T follicular helper cell (primary cell): Measurements from ENCODE around the gene FGFR3.

ENCODE experiments used
- DNase-seq: peaks from one replicate; pipeline ENCODE4 v3.0.0-alpha.2; 2020; ENCODE audit warnings: low read depth
- total RNA-seq, 2 experiments: gene quantifications; one replicate each; lab custom pipeline; 2026; lab: John Stamatoyannopoulos, UW

FGFR3 gene
- total RNA-seq: 0.43 to 0.72 reads per million in 2 experiments

DNA sequence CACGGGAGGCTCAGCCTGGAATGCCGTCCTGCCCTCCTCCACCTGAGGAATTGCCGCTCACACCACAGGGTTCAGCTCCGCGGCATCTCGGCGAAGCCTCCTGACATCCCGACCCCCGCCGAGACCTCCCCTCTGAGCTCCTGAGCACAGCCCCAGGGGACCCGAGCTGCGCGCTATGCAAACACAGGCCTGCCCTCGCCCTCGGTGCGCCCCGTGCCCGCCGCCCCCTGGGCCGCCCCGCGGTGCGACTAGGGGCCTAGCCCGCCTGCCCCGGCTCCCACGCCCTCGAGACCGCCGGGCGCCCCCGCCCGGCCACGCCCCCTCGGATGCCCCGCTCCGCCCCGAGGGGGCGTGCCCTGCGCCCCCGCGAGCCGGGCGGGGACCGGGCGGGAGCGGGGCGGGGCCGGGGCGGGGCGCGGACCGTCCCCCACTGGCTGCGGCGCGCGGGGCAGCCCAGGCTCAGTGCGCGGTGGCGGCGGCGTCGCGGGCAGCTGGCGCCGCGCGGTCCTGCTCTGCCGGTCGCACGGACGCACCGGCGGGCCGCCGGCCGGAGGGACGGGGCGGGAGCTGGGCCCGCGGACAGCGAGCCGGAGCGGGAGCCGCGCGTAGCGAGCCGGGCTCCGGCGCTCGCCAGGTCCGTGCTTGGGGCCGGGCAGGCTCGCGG, at the start of gene FGFR3:
TSS of gene FGFR3 (plus strand) at position 462 of the 664 bp plus-strand sequence. CDS start 642 bp downstream, outside the sequence.
- DNase-seq: peak; percentile 8

DNA sequence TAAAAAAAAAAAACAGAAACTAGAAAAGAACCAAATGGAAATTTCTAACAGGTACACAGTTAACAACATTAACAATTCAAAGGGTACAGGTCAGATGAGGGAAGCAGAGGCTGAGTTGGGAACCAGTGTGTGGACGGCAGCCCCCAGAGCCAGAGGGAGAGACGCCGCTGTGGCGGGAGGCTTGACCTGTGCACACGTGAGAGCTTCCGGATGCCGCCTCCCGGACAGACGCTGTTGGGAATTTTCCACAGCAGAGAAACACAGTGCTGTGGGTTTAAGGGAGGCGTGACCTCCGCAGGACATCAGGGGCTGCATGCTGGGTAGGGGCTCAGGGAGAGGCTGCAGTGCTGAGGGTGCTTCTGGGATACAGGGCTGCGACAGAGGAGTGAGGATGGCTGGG, 49.5 kb upstream of the FGFR3 start:
- DNase-seq: no peak

DNA sequence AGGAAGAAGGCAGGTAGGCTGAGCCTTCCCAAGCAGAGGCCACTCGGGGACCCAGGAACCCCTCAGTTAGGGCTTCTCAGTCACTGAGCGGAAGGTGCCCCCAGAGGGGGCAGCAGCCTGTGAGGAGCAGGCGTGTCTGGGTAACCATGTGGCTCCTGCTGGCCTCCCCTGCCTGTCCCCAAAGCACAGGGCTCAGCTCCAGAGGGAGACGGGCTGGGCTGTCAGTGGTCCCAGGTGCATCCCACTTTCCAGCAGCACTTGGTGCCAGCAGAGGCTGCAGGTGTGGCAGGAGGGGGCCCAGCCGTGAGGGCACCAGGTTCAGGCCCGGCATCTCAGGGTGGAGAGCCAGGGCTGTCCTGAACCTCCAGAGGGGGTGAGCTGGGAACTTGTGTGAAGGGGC, 49.1 kb upstream of the FGFR3 start:
- DNase-seq: no peak

DNA sequence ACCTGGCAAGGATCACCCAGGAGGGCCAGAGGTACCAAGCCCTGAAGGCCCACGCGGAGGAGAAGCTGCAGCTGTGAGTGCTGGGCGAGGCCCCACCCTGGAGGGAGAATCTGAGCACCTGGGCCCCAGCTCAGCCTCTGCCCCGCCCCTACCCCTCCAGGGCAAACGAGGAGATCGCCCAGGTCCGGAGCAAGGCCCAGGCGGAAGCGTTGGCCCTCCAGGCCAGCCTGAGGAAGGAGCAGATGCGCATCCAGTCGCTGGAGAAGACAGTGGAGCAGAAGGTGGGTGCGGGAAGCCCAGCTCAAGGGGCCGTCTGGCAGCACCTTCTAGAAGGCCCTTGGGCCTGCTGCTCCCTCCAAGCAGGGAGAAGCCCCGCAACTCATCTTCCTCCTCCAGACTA, 48.5 kb upstream of the FGFR3 start:
- DNase-seq: no peak

DNA sequence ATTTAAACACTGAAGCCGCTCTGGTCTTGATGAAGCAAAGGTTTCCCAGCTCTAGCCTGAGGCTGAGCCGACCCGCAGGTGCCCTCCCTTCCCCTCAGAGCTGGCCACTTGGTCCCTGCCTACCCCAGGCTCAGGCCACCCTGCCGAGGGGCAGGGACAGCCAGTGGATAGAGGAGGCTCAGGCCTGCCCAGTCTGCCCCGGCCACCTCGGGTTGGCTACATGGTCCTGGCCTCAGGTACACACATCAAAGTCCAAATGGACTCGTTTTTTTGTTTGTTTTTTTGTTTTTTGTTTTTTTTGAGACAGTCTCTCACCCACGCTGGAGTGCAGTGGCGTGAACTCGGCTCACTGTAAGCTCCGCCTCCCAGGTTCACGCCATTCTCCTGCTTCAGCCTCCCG, 47.9 kb upstream of the FGFR3 start:
- no peak for DNase-seq

DNA sequence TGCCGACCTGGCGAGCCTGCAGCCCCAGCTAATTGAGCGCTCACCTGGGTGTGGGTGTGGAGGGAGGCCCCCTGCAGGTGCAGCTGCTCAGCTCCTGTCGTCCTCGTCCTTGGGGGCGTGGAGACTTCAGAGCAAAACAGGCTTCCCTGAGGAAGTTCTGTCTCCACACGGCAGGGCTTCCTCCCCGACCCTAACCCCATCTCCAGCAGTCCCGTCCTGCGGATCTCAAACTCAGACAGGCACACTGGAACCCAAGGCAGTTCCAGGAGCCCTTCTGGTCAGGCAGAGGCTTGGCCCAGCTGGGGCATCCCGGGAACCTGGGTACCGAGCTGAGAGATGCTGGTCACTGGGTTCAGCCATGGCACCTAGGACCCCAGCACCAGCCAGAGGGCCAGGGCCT, 47.4 kb upstream of the FGFR3 start:
- no peak for DNase-seq

DNA sequence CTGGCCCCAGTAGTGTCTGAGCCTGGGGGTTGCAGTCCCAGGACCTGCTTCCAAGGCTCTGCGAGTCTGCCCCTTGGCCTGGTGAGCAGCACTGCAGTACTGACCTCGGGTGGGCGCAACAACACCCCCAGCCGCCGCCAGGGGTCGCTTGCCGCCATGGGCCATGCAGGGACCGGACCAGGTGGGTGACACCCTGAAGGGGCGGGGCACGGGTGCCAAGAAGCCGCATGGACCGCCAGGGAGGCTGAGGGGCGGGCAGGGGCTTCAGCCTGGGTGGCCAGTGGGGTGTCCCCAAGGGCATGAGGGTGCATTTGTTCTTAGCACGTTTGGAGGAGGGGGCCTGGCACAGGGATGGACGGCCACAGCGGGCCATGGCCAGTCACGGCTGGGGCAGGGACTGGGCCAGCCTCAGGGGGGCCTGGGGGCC, 46.8 kb upstream of the FGFR3 start:
- DNase-seq: peak; percentile 55

DNA sequence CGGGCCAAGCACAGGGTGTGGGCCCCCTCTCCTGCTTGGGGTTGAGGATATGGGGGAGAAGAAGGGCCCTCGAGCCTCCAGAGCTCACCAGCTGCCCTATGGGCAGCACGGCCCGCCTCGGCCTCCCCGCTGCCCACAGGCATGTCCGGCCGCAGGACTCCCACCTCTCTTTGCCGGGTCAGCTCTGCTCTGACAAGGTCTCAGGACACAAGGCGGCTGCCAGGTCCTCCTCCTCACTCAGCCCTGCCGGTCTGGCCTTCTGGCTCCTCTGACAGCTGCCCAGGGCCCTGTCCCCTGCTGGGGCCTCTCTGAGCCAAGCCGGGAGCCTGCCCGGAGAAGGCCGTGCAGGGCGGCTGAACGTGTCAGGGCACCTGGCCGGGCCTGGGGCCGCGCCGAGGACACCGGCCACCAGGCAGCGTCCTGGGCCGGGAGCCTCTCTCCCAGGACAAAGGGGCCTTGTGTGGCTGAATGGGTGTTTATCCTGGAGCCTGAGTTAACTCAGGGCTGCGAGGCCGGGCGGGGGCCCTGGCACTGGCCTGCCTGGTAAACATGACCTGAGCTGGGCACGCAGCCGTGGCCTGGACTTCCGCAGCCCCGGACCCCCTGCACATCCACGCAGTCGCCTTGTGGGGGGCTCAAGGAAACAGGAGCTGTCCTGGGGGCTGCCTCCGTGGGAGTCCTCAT, 46.0 kb upstream of the FGFR3 start:
- DNase-seq: no peak

DNA sequence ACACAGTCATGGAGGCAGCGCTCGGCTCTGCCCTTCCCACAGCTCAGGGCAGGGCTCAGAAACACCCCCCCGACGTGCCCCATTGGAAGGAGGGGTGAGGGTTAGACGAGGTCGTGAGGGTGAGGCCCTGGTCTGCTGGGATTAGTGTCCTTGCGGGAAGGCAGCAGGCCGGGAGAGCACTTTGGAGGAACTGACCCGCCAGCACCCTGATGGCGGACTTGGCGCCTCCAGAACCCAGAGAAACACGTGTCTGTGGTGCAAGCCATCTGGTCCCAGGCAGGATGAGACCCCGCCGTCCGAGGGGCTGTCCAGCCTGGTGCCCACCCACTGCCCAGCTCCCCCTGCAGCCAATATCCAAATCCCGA, 45.5 kb upstream of the FGFR3 start:
- DNase-seq: no peak

DNA sequence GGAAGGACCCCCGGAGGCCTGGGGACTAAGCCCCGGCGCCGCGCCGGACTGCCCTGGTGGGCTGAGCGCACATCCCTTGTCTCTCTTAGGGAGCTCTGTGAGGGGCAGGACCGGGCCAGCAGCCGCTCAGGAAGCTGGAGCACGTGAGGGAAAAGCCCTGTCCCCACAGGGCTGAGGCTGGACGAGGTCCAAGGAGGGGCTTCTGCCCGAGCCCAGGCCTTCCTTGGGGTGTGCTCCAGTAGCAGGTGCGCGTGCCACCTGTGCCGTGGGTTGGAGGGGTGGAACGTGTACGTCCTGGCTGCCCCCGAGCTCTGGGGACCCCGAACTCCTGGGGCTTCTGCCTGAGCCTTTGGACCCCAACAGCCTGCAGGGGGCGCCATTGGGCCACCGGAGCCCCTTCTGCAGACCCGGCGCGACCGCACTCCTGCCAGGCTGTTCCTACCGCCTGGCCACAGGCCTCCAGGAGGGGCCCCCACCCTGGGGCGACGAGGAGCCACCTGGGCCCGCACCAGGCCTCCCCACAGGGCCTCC, 44.6 kb upstream of the FGFR3 start:
- DNase-seq: peak; percentile 68

DNA sequence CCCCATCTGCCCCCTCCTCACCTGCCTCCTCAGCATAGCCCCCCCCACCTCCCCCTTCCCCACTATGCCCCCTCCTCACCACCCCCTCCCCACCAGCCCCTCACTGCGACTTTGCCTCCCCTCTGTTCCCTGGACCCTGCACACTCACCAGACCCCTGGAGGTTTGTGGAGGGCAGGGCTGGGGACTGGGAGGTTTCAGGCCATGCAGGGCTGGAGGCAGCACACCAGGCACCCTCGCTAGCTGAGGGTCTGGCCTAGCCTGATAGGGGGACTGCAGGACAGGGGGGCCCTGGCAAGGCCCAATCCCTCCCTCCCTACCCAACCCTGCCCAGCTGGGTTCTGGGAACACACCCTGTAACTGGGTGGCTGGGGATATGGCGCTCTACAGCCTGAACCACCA, 43.7 kb upstream of the FGFR3 start:
- DNase-seq: no peak

DNA sequence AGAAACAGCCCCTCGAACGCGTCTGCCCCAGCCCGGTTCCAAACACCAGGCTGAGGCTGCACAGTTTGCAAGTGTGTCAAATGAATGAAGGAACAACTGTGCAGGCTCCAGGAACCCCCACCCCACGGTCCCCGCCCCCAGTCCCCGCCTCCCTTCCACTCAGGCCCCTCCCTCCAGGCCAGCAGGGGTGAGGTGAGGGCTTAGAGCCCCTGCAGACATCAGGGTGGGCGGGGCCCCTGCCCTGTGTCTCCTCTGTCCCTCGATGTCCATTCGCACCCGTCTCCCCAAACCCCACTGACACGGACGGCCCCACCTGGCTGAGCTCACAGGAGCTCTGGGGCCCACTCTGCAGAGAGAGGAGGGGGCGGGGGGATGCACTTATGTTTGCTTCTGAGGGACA, 43.3 kb upstream of the FGFR3 start:
- DNase-seq: no peak

DNA sequence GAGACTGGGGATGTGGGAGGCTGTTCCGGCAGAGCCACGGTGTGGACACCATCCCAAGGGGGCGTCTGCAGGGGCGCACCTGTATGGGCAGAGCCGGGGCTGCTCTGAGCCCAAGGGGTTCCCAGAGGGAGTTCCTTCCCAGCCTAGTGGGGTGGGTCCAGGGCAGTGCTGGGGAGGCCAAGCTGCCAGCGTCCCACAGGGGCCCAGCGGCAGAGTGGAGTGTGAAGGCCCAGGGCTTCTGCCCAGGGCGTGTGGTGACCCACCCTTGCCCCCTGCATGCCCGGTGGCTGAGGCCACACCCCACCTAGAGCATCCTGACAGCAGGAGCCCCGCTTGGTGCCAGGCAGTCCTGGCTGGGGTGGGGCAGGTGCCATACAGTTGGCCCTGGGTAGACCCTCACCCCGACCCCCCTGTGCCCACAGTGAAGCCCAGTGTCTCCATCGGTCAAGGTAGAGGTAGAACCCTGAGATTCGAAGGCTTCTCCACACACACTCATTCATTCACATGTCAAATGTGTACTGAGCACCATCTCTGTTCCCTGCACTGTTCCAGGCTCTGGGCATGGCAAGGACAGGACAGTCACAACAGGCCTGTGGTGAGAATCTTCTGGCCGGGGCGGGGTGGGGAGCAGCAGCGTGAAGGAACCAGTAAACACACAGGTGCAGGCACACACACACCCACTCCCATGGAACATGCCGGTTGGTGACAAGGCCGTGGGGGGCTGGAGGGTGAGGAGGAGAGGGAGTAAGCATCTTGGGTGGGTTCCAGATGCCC, 42.5 kb upstream of the FGFR3 start:
- no peak for DNase-seq

DNA sequence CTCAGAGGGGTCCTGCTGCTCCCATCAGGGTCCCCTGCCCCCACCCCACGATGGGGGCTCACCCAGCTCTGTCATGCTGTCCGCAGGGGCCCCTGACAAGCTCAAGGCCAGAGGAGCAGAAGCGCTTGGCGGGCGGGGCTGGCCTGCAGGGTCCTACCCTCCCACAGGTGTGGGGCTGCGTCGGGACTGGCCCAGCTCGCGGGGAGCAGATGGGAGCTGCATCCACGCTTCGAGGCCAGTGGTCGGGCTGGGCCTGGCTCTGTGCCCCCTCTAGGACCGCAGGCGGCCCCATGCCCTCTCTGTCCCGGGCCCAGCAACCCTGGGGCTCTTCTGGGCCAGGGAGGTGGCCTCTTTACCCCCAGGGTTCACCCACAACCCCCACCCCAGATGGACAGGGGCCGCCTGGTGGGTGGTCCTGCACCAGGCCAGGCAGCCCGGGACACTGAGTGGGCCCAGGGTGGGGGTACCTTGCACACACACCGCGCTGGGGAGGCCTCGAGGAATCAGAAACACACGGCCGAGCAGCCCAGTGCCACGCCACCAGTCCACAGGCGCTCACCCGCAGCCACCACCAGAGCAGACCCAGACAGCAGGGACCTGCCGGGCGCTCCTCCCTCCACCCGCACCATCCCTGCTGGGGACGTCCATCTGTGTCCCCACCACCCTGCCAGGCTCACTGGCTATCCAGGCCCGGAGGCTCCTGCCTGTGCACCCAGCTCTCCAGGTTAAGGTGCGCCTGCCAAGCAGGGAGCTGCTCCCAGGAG, 41.8 kb upstream of the FGFR3 start:
- DNase-seq: no peak

DNA sequence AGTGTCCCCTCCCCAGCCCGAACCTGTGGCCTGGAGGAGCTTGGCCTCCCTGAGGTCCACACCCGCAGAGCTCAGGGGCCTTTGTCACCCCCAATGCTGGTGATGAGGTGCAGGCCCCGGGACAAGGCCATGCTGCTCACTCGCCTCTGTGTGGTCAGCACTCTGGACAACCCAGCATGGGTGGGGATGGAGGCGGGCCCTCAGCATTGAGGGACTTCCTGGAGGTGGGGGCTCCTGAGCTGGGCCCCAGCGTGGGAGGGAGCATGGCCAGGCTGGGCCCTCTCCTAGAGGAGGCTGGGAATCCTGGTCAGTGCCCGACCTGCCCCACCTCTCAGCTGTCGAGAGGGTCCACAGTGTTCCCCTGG, 41.2 kb upstream of the FGFR3 start:
- DNase-seq: no peak

DNA sequence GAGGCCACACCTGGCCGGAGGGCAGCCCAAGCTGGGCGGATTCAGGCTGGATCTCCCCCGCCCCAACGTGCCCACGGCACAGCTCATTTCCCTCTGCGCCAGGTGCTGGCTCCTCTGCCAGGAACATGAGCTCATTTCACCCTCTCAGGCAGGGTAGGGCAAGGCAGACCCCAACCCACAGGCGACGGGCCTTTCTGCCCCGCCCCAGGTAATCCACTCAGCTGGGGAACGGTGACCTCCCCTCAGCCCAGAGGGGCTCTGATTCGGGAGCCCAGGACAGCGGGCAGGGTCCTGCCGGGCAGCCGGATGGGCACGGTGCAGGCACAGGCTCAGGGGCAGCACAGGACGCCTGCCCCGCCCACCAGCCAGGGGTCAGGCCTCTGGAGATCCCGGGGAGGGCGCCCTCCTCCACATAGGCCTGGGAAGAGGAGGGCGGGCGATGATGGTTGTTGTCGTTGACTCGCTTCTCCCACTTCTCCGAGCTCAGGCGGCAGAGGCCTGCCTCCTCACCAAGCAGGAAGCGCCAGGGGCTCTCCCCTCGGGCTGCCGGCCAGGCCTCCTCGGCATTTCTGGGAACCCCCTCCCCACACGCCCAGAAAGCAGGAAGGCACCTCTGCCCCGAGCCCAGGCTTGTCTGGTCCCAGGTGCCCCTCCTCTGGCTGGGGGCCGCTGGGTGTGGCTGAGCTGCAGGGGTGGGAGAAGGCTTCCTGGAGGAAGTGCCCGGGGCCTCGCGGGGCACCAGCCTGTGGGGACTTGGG, 40.6 kb upstream of the FGFR3 start:
- no peak for DNase-seq

DNA sequence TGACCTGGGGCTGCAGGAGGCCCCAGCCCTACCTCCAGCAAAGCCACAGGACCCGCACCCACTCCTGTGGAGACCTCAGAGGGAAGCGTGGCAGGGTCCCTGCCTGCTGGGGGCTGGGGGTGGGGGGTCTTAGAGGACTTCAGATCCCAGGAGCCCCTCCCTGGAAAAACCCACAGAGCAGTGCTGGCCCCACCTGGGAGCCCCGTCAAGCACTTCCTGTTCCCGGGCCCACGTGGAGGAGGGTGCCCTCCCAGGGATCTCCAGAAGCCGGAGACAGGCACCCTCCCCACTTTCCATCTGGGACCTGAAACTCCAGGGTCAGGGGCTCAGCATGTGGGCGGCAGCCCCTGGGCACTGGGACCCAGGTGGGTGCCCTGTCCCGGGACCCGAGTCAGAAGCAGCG, 39.8 kb upstream of the FGFR3 start:
- no peak for DNase-seq

DNA sequence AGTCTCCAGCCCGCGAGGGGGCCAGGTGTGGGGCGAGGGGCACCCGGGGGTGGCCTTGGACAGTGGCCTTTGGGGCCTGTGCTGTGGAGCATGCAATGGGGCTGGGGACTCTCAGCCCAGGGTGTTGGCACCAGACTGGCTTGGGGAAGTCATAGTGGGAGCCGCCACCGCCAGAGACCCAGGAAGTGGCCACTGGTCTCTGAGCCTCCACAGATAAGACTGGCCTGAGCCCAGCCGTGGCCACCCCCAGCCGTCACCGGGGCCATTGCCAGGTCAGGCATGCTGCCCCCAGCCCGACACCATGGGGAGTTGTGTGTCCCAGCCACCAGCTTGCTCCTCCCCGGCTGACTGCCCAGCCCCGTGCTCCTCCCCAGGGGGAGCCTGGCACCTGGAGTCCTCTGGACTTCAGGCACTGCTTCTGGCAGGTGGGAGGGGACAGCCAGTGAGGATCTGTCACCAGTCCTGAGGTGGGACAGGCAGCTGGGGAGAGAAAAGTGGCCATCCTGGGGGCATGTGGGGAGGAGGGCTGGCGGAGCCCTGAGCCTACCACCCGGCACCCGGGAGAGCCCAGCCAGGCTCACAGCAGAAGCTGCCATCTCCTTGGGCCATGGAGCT, 39.3 kb upstream of the FGFR3 start:
- no peak for DNase-seq

DNA sequence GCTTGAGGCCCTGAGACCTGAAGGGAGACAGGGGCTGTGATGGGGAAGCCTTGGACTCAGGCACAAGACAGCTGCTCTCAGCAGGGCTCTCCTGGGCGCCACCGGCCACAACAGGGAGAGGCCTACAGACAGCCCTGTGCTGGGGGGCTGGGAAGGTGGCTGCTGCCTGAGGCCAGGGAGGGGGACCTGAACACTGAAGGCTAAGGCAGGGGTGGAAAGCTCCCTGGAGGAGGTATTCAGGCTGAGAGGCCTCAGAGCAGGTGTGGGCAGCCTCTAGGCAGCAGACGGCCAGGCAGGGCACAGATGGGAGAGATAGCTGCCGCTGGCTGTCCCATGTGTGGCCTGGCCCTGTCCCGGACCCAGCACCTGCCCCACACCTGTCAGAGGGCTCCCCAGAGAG, 38.8 kb upstream of the FGFR3 start:
- no peak for DNase-seq

DNA sequence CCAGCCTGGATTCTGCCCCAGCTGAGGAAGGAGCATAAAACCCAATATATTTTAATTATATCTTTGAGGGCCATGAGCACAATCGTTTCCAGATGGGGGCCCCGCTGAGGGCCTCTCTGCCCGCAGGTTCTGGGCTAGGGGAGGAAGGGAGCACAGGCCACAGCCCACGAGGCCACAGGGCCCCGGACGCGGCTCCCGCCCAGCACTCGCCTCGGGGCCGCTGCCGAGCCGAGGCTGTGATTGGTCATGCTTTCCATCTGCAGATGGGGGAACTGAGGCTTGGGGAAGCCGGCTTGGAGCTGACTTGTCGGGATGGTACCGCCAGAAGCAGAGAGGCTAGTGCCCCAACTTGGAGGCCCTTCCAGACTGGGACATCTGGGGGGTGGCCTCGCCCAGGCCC, 37.8 kb upstream of the FGFR3 start:
- DNase-seq: no peak

DNA sequence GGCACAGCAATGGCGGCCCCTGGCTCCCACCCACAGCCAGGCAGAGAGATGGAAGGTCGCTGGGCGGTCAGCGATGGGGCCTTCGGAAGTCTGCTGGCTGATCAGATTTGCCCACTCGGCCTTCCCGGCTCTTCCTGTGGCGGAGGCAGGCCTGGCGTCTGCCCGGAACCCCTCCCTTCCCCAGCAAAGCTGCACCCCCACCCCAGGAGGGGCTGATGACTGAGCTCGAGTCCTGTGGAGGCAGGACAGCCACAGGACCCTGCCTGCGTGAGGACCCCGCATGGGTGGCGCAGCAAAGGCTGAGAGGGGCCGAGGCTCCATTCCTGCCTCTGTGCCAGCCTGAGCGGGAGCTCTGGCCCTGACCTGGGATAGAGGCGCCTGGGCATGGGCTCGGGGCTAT, 37.0 kb upstream of the FGFR3 start:
- no peak for DNase-seq
